ENCODE results near the gene MLX.
"Not testable (repeated sequence)": the region's sequence is repeated elsewhere in the genome, so short reads cannot be mapped to it uniquely, and the experiment has no call there.

MLX gene

GRCh38 chr17:42581744-42582270, 14.9 kb downstream of the MLX start:
- no peak for DNase-seq

GRCh38 chr17:42584880-42585279, 18.0 kb downstream of the MLX start:
- no peak for DNase-seq

DNA sequence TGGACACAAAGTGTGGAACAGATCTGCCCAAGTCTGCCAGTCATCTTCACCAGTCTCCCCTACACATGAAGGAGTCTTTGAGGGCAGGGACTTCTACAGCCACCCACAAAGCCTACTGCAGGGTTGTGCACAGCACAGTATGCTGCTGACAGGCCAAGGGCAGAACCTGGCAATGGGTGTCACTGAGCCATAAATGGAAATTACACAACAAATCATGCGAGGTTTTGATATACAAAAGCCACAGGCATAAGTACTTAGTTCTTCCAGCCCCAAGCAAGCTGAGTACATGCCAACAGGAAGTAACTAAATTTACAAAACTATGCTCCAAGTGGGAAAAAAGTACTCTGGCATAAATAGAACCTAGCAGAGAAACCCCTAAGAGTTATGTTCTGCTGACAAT, 18.5 kb downstream of the MLX start:
- no peak for DNase-seq

GRCh38 chr17:42586514-42587230, 19.8 kb downstream of the MLX start:
- no peak for DNase-seq

GRCh38 chr17:42590886-42591285, 24.0 kb downstream of the MLX start:
- no peak for DNase-seq

- no peak for DNase-seq
Observed at GRCh38 chr17:42591411-42591810, 24.5 kb downstream of the MLX start.

GRCh38 chr17:42596386-42596785, 29.5 kb downstream of the MLX start:
- no peak for DNase-seq

DNA sequence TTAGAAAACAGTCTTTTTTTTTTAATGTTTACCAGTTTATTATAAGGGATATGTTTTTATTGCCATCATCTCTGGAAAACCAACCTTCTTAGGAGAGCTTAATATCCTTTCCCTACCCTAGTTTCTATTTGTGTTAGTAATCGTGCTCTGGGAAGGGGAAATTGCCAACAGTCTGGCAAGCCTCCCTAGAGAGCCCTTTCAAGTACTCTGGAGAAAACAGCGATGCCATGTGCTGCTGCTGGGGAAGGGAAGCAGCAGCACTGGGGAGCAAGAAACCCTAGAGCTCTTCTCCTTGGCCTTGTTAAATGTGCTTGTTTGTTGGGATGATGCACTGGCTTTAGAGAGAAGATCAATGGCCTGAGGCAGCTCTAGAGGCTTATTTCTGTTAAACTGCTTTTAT, 32.0 kb downstream of the MLX start:
- DNase-seq, result peak; percentile 22 to 70

- DNase-seq, result no peak
Observed at GRCh38 chr17:42603318-42603717, 36.4 kb downstream of the MLX start.

DNA sequence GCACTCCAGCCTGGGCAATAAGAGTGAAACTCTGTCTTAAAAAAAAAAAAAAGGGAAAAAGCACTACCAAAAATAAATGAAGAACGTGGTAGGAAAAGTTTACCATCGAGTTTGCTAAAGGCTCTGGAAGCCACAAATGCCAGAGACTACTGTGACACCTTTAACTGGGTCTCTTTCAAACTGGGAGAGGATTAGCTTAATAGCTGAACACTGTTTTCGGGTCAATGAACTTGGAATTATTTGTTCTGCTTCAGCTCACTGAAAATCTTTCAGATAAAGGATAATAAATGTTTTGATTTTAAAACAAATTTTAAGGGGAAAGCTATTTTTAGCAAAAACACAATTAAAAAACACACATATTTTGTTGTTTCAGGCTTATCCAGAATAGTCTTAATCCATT, 40.9 kb downstream of the MLX start:
- no peak for DNase-seq

DNA sequence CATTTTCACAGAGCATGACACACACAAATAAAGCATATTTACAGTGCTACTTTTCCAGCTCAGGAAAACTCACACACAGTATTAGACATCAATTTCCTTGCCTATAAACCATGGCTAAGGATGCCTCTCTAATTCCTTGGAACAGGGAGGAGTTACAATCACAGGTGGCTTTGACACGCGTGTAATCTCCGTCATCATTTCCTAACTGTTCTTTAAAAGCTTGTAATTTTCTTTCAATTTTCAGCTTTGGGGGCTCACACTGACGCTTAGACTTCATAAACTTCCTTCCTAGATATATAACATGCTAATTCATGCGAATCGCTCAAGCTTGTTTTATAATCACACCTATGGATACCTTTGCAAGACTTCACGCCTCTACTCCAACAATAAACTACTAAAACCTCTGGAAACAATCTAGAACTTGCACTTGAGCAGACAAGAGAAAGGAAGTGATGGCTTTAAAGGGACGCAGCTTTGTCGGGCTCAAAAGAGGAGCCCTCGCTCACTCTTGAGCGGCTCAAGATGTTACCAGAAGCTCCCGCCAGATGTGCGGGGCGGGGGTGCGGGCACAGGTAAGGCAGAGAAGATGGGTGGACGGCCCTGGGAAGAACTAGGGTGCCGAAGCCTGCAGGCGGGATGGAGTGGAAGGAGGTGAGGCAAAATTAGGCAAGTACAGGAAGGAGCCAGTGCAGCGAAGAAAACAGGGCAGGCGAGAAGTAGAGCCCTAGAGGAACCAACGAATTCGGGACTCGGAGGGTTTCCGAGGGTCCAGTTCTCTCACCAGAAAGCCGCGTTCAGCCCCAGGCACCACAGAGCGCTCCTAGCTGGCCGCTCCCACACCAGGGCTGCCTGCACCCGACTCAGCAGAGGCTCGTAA, 41.6 kb downstream of the MLX start:
- no peak for DNase-seq

GRCh38 chr17:42609182-42609813, 42.4 kb downstream of the MLX start, which contains the start of the genes RETREG3 and TUBG1:
RETREG3 (minus strand) TSS chr17:42609374; CDS start chr17:42609324, 50 bp downstream.
TUBG1 (plus strand) TSS chr17:42609683; CDS start chr17:42609738, 55 bp downstream.
- DNase-seq, result peak; percentile 95 to 99

GRCh38 chr17:42609814-42610801, 43.2 kb downstream of the MLX start:
- not testable (repeated sequence) for DNase-seq

DNA sequence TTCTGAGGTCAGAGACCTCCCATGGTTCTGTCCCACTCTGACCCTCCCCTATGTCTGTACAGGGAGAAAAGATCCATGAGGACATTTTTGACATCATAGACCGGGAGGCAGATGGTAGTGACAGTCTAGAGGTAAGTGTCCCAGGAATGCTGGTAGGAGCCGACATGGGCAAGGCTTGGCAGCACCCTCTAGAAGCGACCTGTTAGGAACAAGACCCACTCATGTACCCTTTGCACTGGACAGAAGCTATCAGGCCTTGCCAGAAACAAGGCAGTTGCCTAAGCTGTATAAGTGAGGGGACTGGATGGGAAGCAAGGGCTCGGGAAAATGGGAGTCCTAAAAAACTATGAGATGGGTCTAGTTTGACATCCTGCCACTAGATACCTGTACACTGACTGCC, 45.1 kb downstream of the MLX start:
- no peak for DNase-seq

- no peak for DNase-seq
Observed at GRCh38 chr17:42613699-42614295, 46.9 kb downstream of the MLX start.

- peak in 1 of 2 experiments; percentile 2 for DNase-seq
Observed at GRCh38 chr17:42617956-42618431, 51.1 kb downstream of the MLX start.

GRCh38 chr17:42618442-42619150, 51.7 kb downstream of the MLX start:
- DNase-seq, result no peak

DNA sequence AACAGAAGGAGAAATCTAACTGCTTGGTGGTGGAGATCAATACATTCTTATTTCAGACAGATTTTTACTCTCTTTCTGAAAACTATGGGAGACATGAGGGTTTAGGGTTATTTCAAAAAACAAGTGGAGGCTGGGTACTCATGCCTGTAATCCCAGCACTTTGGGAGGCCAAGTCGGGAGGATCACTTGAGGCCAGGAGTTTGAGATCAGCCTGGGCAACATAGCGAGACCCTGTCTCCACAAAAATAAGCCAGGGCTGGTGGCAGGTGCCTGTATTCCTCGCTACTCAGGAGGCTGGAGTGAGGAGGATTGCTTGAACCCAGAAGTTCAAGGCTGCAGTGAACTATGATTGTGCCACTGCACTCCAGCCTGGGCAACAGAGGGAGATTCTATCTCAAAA, 55.1 kb downstream of the MLX start:
- DNase-seq, result not testable (repeated sequence)
